ENCODE measurements around the gene COX5B.

The COX5B gene

GRCh38 chr2:97651114-97651513, 5.3 kb downstream of the COX5B start:
- H3K9me3 ChIP-seq (replicated peaks; ENCODE audit: insufficient read depth, low read length): no peaks in the 10 kb centered on the region

GRCh38 chr2:97653473-97653872, 7.6 kb downstream of the COX5B start:
- Histone ChIP-seq H2AFZ (ENCODE audit: low read length) (no peak overlapping the region), H3K9ac (ENCODE audit: low read length) (no peak overlapping the region), H3K4me1 (ENCODE audit: low read length) (no peaks in the 10 kb centered on the region), H3K79me2 (ENCODE audit: low read length) (no peaks in the 10 kb centered on the region; the same call in 1 of the 2 replicates), H3K27me3 (replicated peaks; ENCODE audit: insufficient read depth, low read length) (no peaks in the 10 kb centered on the region), H3K4me3 (ENCODE audit: low read length) (no peak overlapping the region), H3K27ac (ENCODE audit: low read length) (no peak overlapping the region), H3K4me2 (ENCODE audit: low read depth, low read length) (no peak overlapping the region), H3K36me3 (replicated peaks; ENCODE audit: insufficient read depth, low read length) (0 out of 2 replicates have a peak, but pooled peaks cover 2% of the 10 kb centered on the region), H3K9me3 (replicated peaks; ENCODE audit: insufficient read depth, low read length) (no peaks in the 10 kb centered on the region), H3F3A (ENCODE audit: insufficient read depth, low read length) (peaks cover 11% of the 10 kb centered on the region), H4K20me1 (ENCODE audit: insufficient read depth, low read length) (no peaks in the 10 kb centered on the region), H3K9me2 (replicated peaks; ENCODE audit: insufficient read depth, low read length) (no peaks in the 10 kb centered on the region)
- TF ChIP-seq EZH2 (optimal IDR thresholded peaks at IDR 0.05; ENCODE audit: low read depth, low read length) (no peak), EZH2phosphoT487 (IDR thresholded peaks at IDR 0.05; ENCODE audit: low read length) (no peak)
- TF ChIP-seq, protein P1, sequence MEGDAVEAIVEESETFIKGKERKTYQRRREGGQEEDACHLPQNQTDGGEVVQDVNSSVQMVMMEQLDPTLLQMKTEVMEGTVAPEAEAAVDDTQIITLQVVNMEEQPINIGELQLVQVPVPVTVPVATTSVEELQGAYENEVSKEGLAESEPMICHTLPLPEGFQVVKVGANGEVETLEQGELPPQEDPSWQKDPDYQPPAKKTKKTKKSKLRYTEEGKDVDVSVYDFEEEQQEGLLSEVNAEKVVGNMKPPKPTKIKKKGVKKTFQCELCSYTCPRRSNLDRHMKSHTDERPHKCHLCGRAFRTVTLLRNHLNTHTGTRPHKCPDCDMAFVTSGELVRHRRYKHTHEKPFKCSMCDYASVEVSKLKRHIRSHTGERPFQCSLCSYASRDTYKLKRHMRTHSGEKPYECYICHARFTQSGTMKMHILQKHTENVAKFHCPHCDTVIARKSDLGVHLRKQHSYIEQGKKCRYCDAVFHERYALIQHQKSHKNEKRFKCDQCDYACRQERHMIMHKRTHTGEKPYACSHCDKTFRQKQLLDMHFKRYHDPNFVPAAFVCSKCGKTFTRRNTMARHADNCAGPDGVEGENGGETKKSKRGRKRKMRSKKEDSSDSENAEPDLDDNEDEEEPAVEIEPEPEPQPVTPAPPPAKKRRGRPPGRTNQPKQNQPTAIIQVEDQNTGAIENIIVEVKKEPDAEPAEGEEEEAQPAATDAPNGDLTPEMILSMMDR (IDR thresholded peaks at IDR 0.05; ENCODE audit: low read length): no peak
- DNase-seq: no peak

More at GRCh38 chr2:97651114-97651513, 5.3 kb downstream of the COX5B start:
- TF ChIP-seq EZH2phosphoT487 (IDR thresholded peaks at IDR 0.05; ENCODE audit: low read length) (no peak), EZH2 (optimal IDR thresholded peaks at IDR 0.05; ENCODE audit: low read depth, low read length) (no peak)
- TF ChIP-seq, protein P1 (IDR thresholded peaks at IDR 0.05; ENCODE audit: low read length): no peak
- Histone ChIP-seq H3K36me3 (replicated peaks; ENCODE audit: insufficient read depth, low read length) (peaks cover 13% of the 10 kb centered on the region; the same call in 1 of the 2 replicates), H3K4me1 (ENCODE audit: low read length) (peaks cover 5% of the 10 kb centered on the region; the same call in 1 of the 2 replicates), H3F3A (ENCODE audit: insufficient read depth, low read length) (peaks cover 17% of the 10 kb centered on the region), H3K4me2 (ENCODE audit: low read depth, low read length) (no peak overlapping the region), H3K4me3 (ENCODE audit: low read length) (no peak overlapping the region), H3K79me2 (ENCODE audit: low read length) (peaks cover 23% of the 10 kb centered on the region), H2AFZ (ENCODE audit: low read length) (no peak overlapping the region), H3K9me2 (replicated peaks; ENCODE audit: insufficient read depth, low read length) (no peaks in the 10 kb centered on the region), H3K27me3 (replicated peaks; ENCODE audit: insufficient read depth, low read length) (no peaks in the 10 kb centered on the region), H4K20me1 (ENCODE audit: insufficient read depth, low read length) (no peaks in the 10 kb centered on the region), H3K27ac (ENCODE audit: low read length) (no peak overlapping the region), H3K9ac (ENCODE audit: low read length) (no peak overlapping the region)
- DNase-seq: no peak

DNA sequence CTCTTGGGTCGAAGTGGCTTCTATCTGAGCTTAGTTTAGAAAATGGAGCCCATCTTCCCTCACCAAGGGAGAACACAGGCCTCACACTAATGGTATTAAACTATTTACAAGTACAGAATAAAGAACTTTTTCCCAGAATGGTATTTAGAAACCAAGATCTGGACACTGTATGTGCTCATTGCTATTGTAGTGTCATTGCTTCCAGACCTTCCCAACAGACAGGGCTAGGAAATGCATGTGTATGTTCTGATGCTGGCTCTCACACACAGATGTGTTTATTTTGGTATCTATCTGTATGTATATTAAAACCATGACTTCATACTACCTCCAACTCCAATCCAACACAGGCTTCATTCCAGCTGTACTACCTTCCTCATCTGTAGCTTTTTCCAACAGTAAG, 8.0 kb downstream of the COX5B start:
- Histone ChIP-seq H3K36me3 (replicated peaks; ENCODE audit: insufficient read depth, low read length) (0 out of 2 replicates have a peak, but pooled peaks cover 5% of the 10 kb centered on the region), H4K20me1 (ENCODE audit: insufficient read depth, low read length) (no peaks in the 10 kb centered on the region), H3K4me1 (ENCODE audit: low read length) (no peaks in the 10 kb centered on the region), H3K9ac (ENCODE audit: low read length) (no peak overlapping the region), H3K27me3 (replicated peaks; ENCODE audit: insufficient read depth, low read length) (no peaks in the 10 kb centered on the region), H3K9me2 (replicated peaks; ENCODE audit: insufficient read depth, low read length) (no peaks in the 10 kb centered on the region), H3K4me3 (ENCODE audit: low read length) (no peak overlapping the region), H3F3A (ENCODE audit: insufficient read depth, low read length) (peaks cover 7% of the 10 kb centered on the region; the same call in 1 of the 2 replicates), H2AFZ (ENCODE audit: low read length) (no peak overlapping the region), H3K9me3 (replicated peaks; ENCODE audit: insufficient read depth, low read length) (no peaks in the 10 kb centered on the region), H3K79me2 (ENCODE audit: low read length) (no peaks in the 10 kb centered on the region), H3K27ac (ENCODE audit: low read length) (no peak overlapping the region), H3K4me2 (ENCODE audit: low read depth, low read length) (no peak overlapping the region)
- no peak for DNase-seq
- no peak for TF ChIP-seq EZH2 (optimal IDR thresholded peaks at IDR 0.05; ENCODE audit: low read depth, low read length)
- TF ChIP-seq EZH2phosphoT487 (IDR thresholded peaks at IDR 0.05; ENCODE audit: low read length): no peak
- TF ChIP-seq, protein P1 (IDR thresholded peaks at IDR 0.05; ENCODE audit: low read length): no peak

Measured in MM.1S (cell line).